ENCODE data around the gene IQCF6. TPM values are rescaled to one million over a fixed set of nuclear protein-coding genes. Genes with fewer than 3 reads are reported as not detected.

IQCF6 gene
- total and polyA plus RNA-seq, 2 of the 13 experiments (the other 11 are each of a cell fraction or from before 2014, with no cell fraction given): not detected

- BruUV-seq (replicated peaks): no TSS peak
Observed at GRCh38 chr3:51815614-51816013, 36.6 kb upstream of the IQCF6 start.

More at GRCh38 chr3:51815614-51816013, 36.6 kb upstream of the IQCF6 start:
- Histone ChIP-seq H3K27me3 (ENCODE audit: control insufficient read depth in 1 of 2, insufficient read depth in 2 of 2, low read length in 2 of 2) (peaks cover 0 to 27% of the 10 kb centered on the region in 2 experiments; a peak in 3 of 5 replicates), H3K9me3 (ENCODE audit: low read length) (no peaks in the 10 kb centered on the region), H3K36me3 (replicated peaks in 1 of 2; ENCODE audit: control insufficient read depth in 1 of 2, insufficient read depth in 2 of 2, low read length in 2 of 2) (no peaks in the 10 kb centered on the region), H3K27ac (ENCODE audit: extremely low read length, insufficient read depth, low read length) (no peak overlapping the region), H3K79me2 (ENCODE audit: insufficient read depth, low read length) (no peaks in the 10 kb centered on the region), H3K4me2 (ENCODE audit: low read depth, low read length) (no peak overlapping the region), H4K20me1 (ENCODE audit: insufficient read depth, low read length) (no peaks in the 10 kb centered on the region), H3K4me3 (replicated peaks in 1 of 3; ENCODE audit: insufficient read depth in 1 of 3, low read depth in 2 of 3, low read length in 3 of 3) (no peak overlapping the region), H3K9ac (ENCODE audit: insufficient read depth, low read depth, low read length) (no peak overlapping the region), H3K4me1 (ENCODE audit: insufficient read depth, low read length) (no peaks in the 10 kb centered on the region), H2AFZ (ENCODE audit: low read length) (no peak overlapping the region)
- ChIA-PET CTCF (ENCODE audit: low intra/inter-chr PET ratio, low total read pairs) (no interaction called here), POLR2A (no interaction called here)
- no peak for TF ChIP-seq KLF16 (CRISPR knock-in tag; IDR thresholded peaks at IDR 0.05)
- TF ChIP-seq UBTF (CRISPR knock-in tag; IDR thresholded peaks at IDR 0.05): no peak
- TF ChIP-seq ZNF567 (CRISPR knock-in tag; IDR thresholded peaks at IDR 0.05; ENCODE audit: borderline replicate concordance): no peak
- no peak for TF ChIP-seq ZNF143 (CRISPR knock-in tag; IDR thresholded peaks at IDR 0.05)
- no peak for TF ChIP-seq U2AF2 (IDR thresholded peaks at IDR 0.05; ENCODE audit: low read depth, low read length)
- TF ChIP-seq ZNF10 (CRISPR knock-in tag; IDR thresholded peaks at IDR 0.05; ENCODE audit: borderline replicate concordance, low read depth): no peak
- TF ChIP-seq, protein P1, sequence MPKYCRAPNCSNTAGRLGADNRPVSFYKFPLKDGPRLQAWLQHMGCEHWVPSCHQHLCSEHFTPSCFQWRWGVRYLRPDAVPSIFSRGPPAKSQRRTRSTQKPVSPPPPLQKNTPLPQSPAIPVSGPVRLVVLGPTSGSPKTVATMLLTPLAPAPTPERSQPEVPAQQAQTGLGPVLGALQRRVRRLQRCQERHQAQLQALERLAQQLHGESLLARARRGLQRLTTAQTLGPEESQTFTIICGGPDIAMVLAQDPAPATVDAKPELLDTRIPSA (CRISPR knock-in tag; IDR thresholded peaks at IDR 0.05; ENCODE audit: borderline replicate concordance): no peak
- TF ChIP-seq ZNF776 (CRISPR knock-in tag; IDR thresholded peaks at IDR 0.05): no peak
- no peak for TF ChIP-seq SRSF1 (optimal IDR thresholded peaks at IDR 0.05; ENCODE audit: low read depth, low read length)
- WGBS (ENCODE audit: low lambda C conversion rate): 0% methylated on average over 1 of the region's 4 CpGs
- FAIRE-seq (no peak), DNase-seq (ENCODE audit: low spot score) (no peak), ATAC-seq (no peak)
- in situ Hi-C loops (cut with HindIII; ENCODE audit: extremely low pct_ligation_motif_present, low pct_unique_long_range_greater_than_20kb) (no loop called here), intact Hi-C loops (cut with micrococcal nuclease; ENCODE audit: unreplicated experiment) (loop anchor here (5.0 to 10.0 kb wide), 2 partner anchors 469 to 1138 kb away; partner anchors contain the start of gene GLYCTK)
